Endothelial cell of umbilical vein (primary cell): ENCODE measurements around the gene ARHGEF10L. TPM values are rescaled to one million over a fixed set of nuclear protein-coding genes. Genes with fewer than 3 reads are reported as not detected.

Source experiments
- BruUV-seq: library from RNA; stranded (reverse); fragments of 400-500 nt; replicated peaks from 2 replicates; lab custom pipeline; 2021; lab: Mats Ljungman, UMichigan
- CTCF ChIA-PET: fragments of 300-600, 350-600 bp; sonication (Branson Sonifier 250); formaldehyde crosslinking; loops from one replicate; lab custom pipeline; 2021; ENCODE audit warnings: antibody characterized with exemption, inconsistent platforms; lab: Charles Lee
- POLR2A ChIA-PET: fragments of 300-600, 350-600 bp; sonication (Branson Sonifier 250); formaldehyde crosslinking; loops from one replicate; lab custom pipeline; 2021; ENCODE audit warnings: antibody characterized with exemption, inconsistent platforms; lab: Charles Lee
- DNase-seq: peaks from one replicate; pipeline ENCODE4 v3.0.0-alpha.2; 2011; ENCODE audit warnings: low read depth, low spot score
- FAIRE-seq: peaks from 2 replicates; lab custom pipeline; 2011; peaks lifted over from hg19 to GRCh38; lab: Jason Lieb, UNC
- H2AFZ ChIP-seq: 2 replicates; pipeline ENCODE4 v1.6.0; 2012; ENCODE audit warnings: low read depth, low read length, control low read depth, inconsistent platforms
- H3K27ac ChIP-seq: 2 replicates; pipeline ENCODE4 v1.5.1; 2011; ENCODE audit warnings: low read depth, mild to moderate bottlenecking, control low read depth, low read length, moderate library complexity; ENCODE audit not compliant: insufficient read depth
- H3K27me3 ChIP-seq, 2 experiments: 2 replicates each; pipeline versions ENCODE4 v1.6.0 to v1.6.1; 2011; ENCODE audit warnings: low read length in 2 of 2, mixed read lengths in 1 of 2; ENCODE audit not compliant: control insufficient read depth in 2 of 2, insufficient read depth in 2 of 2
- H3K36me3 ChIP-seq, 2 experiments: 2 replicates in 1 of 2; 3 replicates in 1 of 2; pipeline ENCODE4 v1.5.1; 2011; ENCODE audit warnings: low read length in 2 of 2, mild to moderate bottlenecking in 1 of 2, moderate library complexity in 1 of 2; ENCODE audit not compliant: control insufficient read depth in 2 of 2, insufficient read depth in 2 of 2; ENCODE audit errors: extremely low read depth in 1 of 2
- H3K4me1 ChIP-seq: 3 replicates; pipeline ENCODE4 v1.5.1; 2011; ENCODE audit warnings: mild to moderate bottlenecking, low read length; ENCODE audit not compliant: control insufficient read depth, insufficient read depth; ENCODE audit errors: extremely low read depth
- H3K4me2 ChIP-seq: 2 replicates; pipeline ENCODE4 v1.6.1; 2011; ENCODE audit warnings: low read length, control low read depth, mixed read lengths; ENCODE audit not compliant: insufficient read depth
- H3K4me3 ChIP-seq, 3 experiments: fragments of 200-600 bp in 1 of 3; sonication (generic), shearing (Covaris generic) in 1 of 3; replicated peaks in 1 of 3; 2 replicates each; pipeline ENCODE4 v1.5.1; 2011 to 2016; ENCODE audit warnings: control low read depth in 3 of 3, low read length in 3 of 3, mild to moderate bottlenecking in 2 of 3, inconsistent platforms in 1 of 3, low read depth in 1 of 3, moderate library complexity in 1 of 3; ENCODE audit not compliant: insufficient read depth in 1 of 3
- H3K79me2 ChIP-seq: 2 replicates; pipeline ENCODE4 v1.6.0; 2012; ENCODE audit warnings: low read length, inconsistent platforms; ENCODE audit not compliant: control insufficient read depth, insufficient read depth
- H3K9ac ChIP-seq: replicated peaks from 2 replicates; pipeline ENCODE3; 2011; ENCODE audit warnings: low read length, control low read depth; ENCODE audit not compliant: insufficient read depth; ENCODE audit errors: extremely low read depth
- H3K9me1 ChIP-seq: replicated peaks from 3 replicates; pipeline ENCODE4 v1.6.0; 2011; ENCODE audit warnings: mild to moderate bottlenecking, low read length; ENCODE audit not compliant: control insufficient read depth, insufficient read depth; ENCODE audit errors: extremely low read depth
- H3K9me3 ChIP-seq: replicated peaks from 2 replicates; pipeline ENCODE4 v1.5.1; 2012; ENCODE audit warnings: low read length, inconsistent platforms; ENCODE audit not compliant: control insufficient read depth, insufficient read depth
- H4K20me1 ChIP-seq: replicated peaks from 2 replicates; pipeline ENCODE3; 2011; ENCODE audit warnings: mild to moderate bottlenecking, low read length; ENCODE audit not compliant: control insufficient read depth, insufficient read depth; ENCODE audit errors: extremely low read depth
- CTCF ChIP-seq, 2 donors: IDR thresholded peaks; 1 replicate in 1 of 2; 2 replicates in 1 of 2; pipeline ENCODE4 v1.5.1; 2011; ENCODE audit warnings: low read length in 2 of 2, mild to moderate bottlenecking in 2 of 2, moderate library complexity in 2 of 2, control low read depth in 1 of 2, inconsistent platforms in 1 of 2, low read depth in 1 of 2; ENCODE audit not compliant: insufficient read depth in 1 of 2; ENCODE audit errors: extremely low read depth in 1 of 2
- EZH2 ChIP-seq: IDR thresholded peaks from 2 replicates; pipeline ENCODE4 v1.6.1; 2012; ENCODE audit warnings: borderline replicate concordance, low read depth, mild to moderate bottlenecking, moderate library complexity, low read length, inconsistent platforms; ENCODE audit not compliant: severe bottlenecking
- FOS ChIP-seq: IDR thresholded peaks from 2 replicates; pipeline ENCODE4 v1.6.1; 2011; ENCODE audit warnings: mild to moderate bottlenecking, low read length, moderate library complexity, borderline replicate concordance; ENCODE audit not compliant: insufficient read depth
- GATA2 ChIP-seq: IDR thresholded peaks from 2 replicates; pipeline ENCODE4 v1.7.0; 2011; ENCODE audit warnings: low read depth, mild to moderate bottlenecking, moderate library complexity, mixed read lengths, low read length; ENCODE audit not compliant: insufficient read length, insufficient read depth
- JUN ChIP-seq: IDR thresholded peaks from 2 replicates; pipeline ENCODE4 v1.6.1; 2011; ENCODE audit warnings: borderline replicate concordance, low read depth; ENCODE audit not compliant: insufficient read length, insufficient read depth
- MYC ChIP-seq: IDR thresholded peaks from one replicate; pipeline ENCODE4 v1.6.1; 2011; ENCODE audit warnings: mild to moderate bottlenecking, low read depth, low read length
- POLR2A ChIP-seq: IDR thresholded peaks from 2 replicates; pipeline ENCODE4 v1.6.1; 2012; ENCODE audit warnings: low read depth, mild to moderate bottlenecking, control low read depth, low read length
- POLR2AphosphoS5 ChIP-seq: IDR thresholded peaks from 2 replicates; pipeline ENCODE4 v1.6.1; 2012; ENCODE audit warnings: low read depth, mild to moderate bottlenecking, control low read depth, low read length, moderate library complexity; ENCODE audit not compliant: insufficient read depth
- dilution Hi-C: fragments of 300-500 bp; cut with MboI; formaldehyde crosslinking; loops from one replicate; pipeline ENCODE4 v1.15.0; 2019; ENCODE audit warnings: low sequenced_read_pairs; ENCODE audit not compliant: extremely low pct_ligation_motif_present
- intact Hi-C: fragments of 100-400 bp; cut with micrococcal nuclease; formaldehyde crosslinking; loops from one replicate; pipeline ENCODE4 v1.10.0; 2022
- polyA plus RNA-seq, 4 experiments: library from polyadenylated mRNA; depleted of rRNA in 3 of 4; stranded (reverse) in 3 of 4; unstranded in 1 of 4; fragments of >200 nt; gene quantifications; 2 replicates each; pipeline versions ENCODE4 v1.2.1 to v1.2.3, GENCODE V29; 2011 to 2012; ENCODE audit warnings: missing spikeins in 1 of 4
- total RNA-seq: library from RNA; stranded (reverse); gene quantifications from 2 replicates; pipeline ENCODE4 v1.2.3, GENCODE V29; 2021
- TF ChIP-seq, protein P1 (sequence below): IDR thresholded peaks from 2 replicates; pipeline ENCODE4 v1.6.1; 2011; ENCODE audit not compliant: insufficient read depth, insufficient read length

The ARHGEF10L gene
- total and polyA plus RNA-seq, 2 donors (not counting 3 experiments of a cell fraction or from before 2014, with no cell fraction given), result 1.9 to 5.2 TPM

DNA sequence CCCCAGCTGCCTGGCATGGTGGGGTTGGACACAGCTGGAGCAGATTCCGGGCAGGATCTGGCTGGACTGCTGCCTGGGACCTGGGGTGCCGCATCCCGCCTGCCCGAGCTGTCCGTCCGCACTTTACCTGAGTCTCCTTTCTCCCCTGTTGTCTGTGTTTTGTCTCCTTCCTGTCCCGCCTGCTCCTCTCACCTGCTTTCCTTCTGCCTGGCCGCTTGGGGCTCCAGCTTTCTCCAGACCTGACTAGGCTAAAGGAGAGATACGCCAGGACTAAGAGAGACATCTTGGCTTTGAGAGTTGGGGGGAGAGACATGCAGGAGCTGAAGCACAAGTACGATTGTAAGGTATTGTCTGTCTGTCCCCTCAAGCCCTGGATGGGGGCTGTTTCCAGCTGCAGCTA is 73.3 kb downstream of the ARHGEF10L start:
- CTCF ChIA-PET, result interaction anchor here (2.2 to 3.3 kb wide), 2 partner anchors 110 to 118 kb away, joined by 8 to 20 read pairs; no protein-coding TSS in a partner anchor
- Histone ChIP-seq H3K27me3 (no peaks in the 10 kb centered on the region), H3K27ac (no peak overlapping the region), H3K9me3 (no peaks in the 10 kb centered on the region), H3K9me1 (no peaks in the 10 kb centered on the region), H3K4me3 (no peak overlapping the region), H3K4me2 (no peak overlapping the region), H3K9ac (no peak overlapping the region), H4K20me1 (no peaks in the 10 kb centered on the region), H3K79me2 (no peaks in the 10 kb centered on the region), H2AFZ (no peak overlapping the region), H3K4me1 (no peaks in the 10 kb centered on the region), H3K36me3 (no peaks in the 10 kb centered on the region)
- intact Hi-C loops (no loop called here), dilution Hi-C loops (no loop called here)
- FAIRE-seq (no peak), DNase-seq (no peak)
- no TSS peak for BruUV-seq
- POLR2A ChIA-PET, result interaction anchor here (0.6 kb wide), 1 partner anchor 75 kb away, joined by 5 read pairs; no protein-coding TSS in a partner anchor
- TF ChIP-seq POLR2AphosphoS5 (no peak), FOS (no peak), CTCF (IDR thresholded peaks at IDR 0.05; ENCODE audit: extremely low read depth in 1 of 2, insufficient read depth in 1 of 2, low read depth in 1 of 2, low read length in 2 of 2) (no peak), POLR2A (no peak), EZH2 (no peak), JUN (no peak), MYC (no peak), GATA2 (no peak)
- TF ChIP-seq, protein P1, sequence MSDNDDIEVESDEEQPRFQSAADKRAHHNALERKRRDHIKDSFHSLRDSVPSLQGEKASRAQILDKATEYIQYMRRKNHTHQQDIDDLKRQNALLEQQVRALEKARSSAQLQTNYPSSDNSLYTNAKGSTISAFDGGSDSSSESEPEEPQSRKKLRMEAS, result no peak
